H9 (cell line): ENCODE results near the gene CYB561D1. TPM values are rescaled to one million over a fixed set of nuclear protein-coding genes. Genes with fewer than 3 reads are reported as not detected.
A peak's percentile ranks its signal among the peaks of the same experiment; 100 is the strongest.

Source experiments
- DNase-seq: peaks from one replicate; pipeline ENCODE4 v3.0.0-alpha.2; 2017
- H2AFZ ChIP-seq: one replicate; pipeline ENCODE4 v1.6.1; 2013; ENCODE audit warnings: mild to moderate bottlenecking, low read length, control low read depth, moderate library complexity
- H2AK5ac ChIP-seq: 2 replicates; pipeline ENCODE4 v1.6.1; 2013; ENCODE audit warnings: low read length, control low read depth, mixed read lengths; ENCODE audit not compliant: insufficient read length
- H2BK120ac ChIP-seq: one replicate; pipeline ENCODE4 v1.6.1; 2013; ENCODE audit warnings: low read depth, mild to moderate bottlenecking, low read length, control low read depth, inconsistent platforms; ENCODE audit not compliant: poor library complexity, severe bottlenecking
- H2BK12ac ChIP-seq: 2 replicates; pipeline ENCODE4 v1.6.1; 2013; ENCODE audit warnings: low read length, control low read depth, mixed read lengths, low read depth; ENCODE audit not compliant: insufficient read length
- H2BK15ac ChIP-seq: 2 replicates; pipeline ENCODE4 v1.6.1; 2013; ENCODE audit warnings: low read depth, low read length, control low read depth
- H2BK20ac ChIP-seq: one replicate; pipeline ENCODE4 v1.6.1; 2013; ENCODE audit warnings: low read depth, mild to moderate bottlenecking, low read length, control low read depth, inconsistent platforms; ENCODE audit not compliant: poor library complexity, severe bottlenecking
- H2BK5ac ChIP-seq: 2 replicates; pipeline ENCODE4 v1.6.1; 2013; ENCODE audit warnings: low read length, control low read depth, mixed read lengths; ENCODE audit not compliant: insufficient read length
- H3K14ac ChIP-seq: 2 replicates; pipeline ENCODE4 v1.6.1; 2013; ENCODE audit warnings: low read length, control low read depth; ENCODE audit not compliant: insufficient read depth
- H3K18ac ChIP-seq: 2 replicates; pipeline ENCODE4 v1.6.1; 2013; ENCODE audit warnings: low read depth, mild to moderate bottlenecking, mixed read lengths, low read length, control low read depth; ENCODE audit not compliant: insufficient read length
- H3K23ac ChIP-seq: 2 replicates; pipeline ENCODE4 v1.6.1; 2013; ENCODE audit warnings: low read length, control low read depth, mixed read lengths, low read depth; ENCODE audit not compliant: insufficient read length
- H3K23me2 ChIP-seq: 2 replicates; pipeline ENCODE4 v1.6.1; 2013; ENCODE audit warnings: low read depth, mild to moderate bottlenecking, mixed read lengths, low read length, control low read depth; ENCODE audit not compliant: insufficient read length, poor library complexity, severe bottlenecking
- H3K27ac ChIP-seq: 2 replicates; pipeline ENCODE4 v1.5.1; 2013; ENCODE audit warnings: low read length, control low read depth, mixed read lengths, low read depth; ENCODE audit not compliant: insufficient read length
- H3K27me3 ChIP-seq: 2 replicates; pipeline ENCODE4 v1.6.1; 2013; ENCODE audit warnings: low read length, control low read depth, inconsistent platforms; ENCODE audit not compliant: insufficient read depth
- H3K4ac ChIP-seq: 2 replicates; pipeline ENCODE4 v1.6.1; 2013; ENCODE audit warnings: low read depth, mild to moderate bottlenecking, control low read depth, inconsistent platforms, low read length, moderate library complexity
- H3K4me1 ChIP-seq: 2 replicates; pipeline ENCODE4 v1.6.1; 2013; ENCODE audit warnings: low read length, control low read depth, inconsistent platforms; ENCODE audit not compliant: insufficient read depth
- H3K4me2 ChIP-seq: 2 replicates; pipeline ENCODE4 v1.6.1; 2013; ENCODE audit warnings: low read length, control low read depth, mixed read lengths; ENCODE audit not compliant: insufficient read length, insufficient read depth
- H3K56ac ChIP-seq: 2 replicates; pipeline ENCODE4 v1.6.1; 2013; ENCODE audit warnings: low read depth, mild to moderate bottlenecking, mixed read lengths, low read length, control low read depth; ENCODE audit not compliant: insufficient read length
- H3K79me1 ChIP-seq: 2 replicates; pipeline ENCODE4 v1.6.1; 2013; ENCODE audit warnings: low read depth, mild to moderate bottlenecking, moderate library complexity, low read length, control low read depth, inconsistent platforms; ENCODE audit not compliant: insufficient read depth, poor library complexity, severe bottlenecking
- H3K79me2 ChIP-seq: 2 replicates; pipeline ENCODE4 v1.6.1; 2013; ENCODE audit warnings: low read length, control low read depth, inconsistent platforms; ENCODE audit not compliant: insufficient read depth
- H3K9ac ChIP-seq: 2 replicates; pipeline ENCODE4 v1.6.1; 2013; ENCODE audit warnings: low read length, control low read depth, mixed read lengths; ENCODE audit not compliant: insufficient read length; ENCODE audit errors: extremely low read depth
- H3K9me3 ChIP-seq: one replicate; pipeline ENCODE4 v1.6.1; 2013; ENCODE audit warnings: low read depth, low read length, inconsistent platforms; ENCODE audit not compliant: control insufficient read depth
- H3T11ph ChIP-seq: one replicate; pipeline ENCODE4 v1.6.1; 2013; ENCODE audit warnings: mild to moderate bottlenecking, low read length, control low read depth, inconsistent platforms
- H4K20me1 ChIP-seq: one replicate; pipeline ENCODE4 v1.6.1; 2013; ENCODE audit not compliant: control insufficient read depth, insufficient read length, insufficient read depth
- H4K5ac ChIP-seq: 2 replicates; pipeline ENCODE4 v1.6.1; 2013; ENCODE audit warnings: low read depth, mild to moderate bottlenecking, mixed read lengths, low read length, control low read depth; ENCODE audit not compliant: insufficient read length
- H4K8ac ChIP-seq: replicated peaks from 2 replicates; pipeline ENCODE4 v1.6.1; 2013; ENCODE audit warnings: low read length, control low read depth, mixed read lengths, low read depth; ENCODE audit not compliant: insufficient read length
- H4K91ac ChIP-seq: 2 replicates; pipeline ENCODE4 v1.6.1; 2013; ENCODE audit warnings: low read depth, mild to moderate bottlenecking, moderate library complexity, mixed read lengths, low read length, control low read depth; ENCODE audit not compliant: insufficient read length
- H3K27ac Mint-ChIP-seq, 3 experiments: 2 replicates in 2 of 3; 3 replicates in 1 of 3; pipeline ENCODE4 v1.8.0; 2020 to 2021; ENCODE audit warnings: mixed read lengths in 3 of 3, mild to moderate bottlenecking in 1 of 3, moderate library complexity in 1 of 3
- H3K27me3 Mint-ChIP-seq: 2 replicates; pipeline ENCODE4 v1.8.0; 2021; ENCODE audit warnings: low read depth, mild to moderate bottlenecking, moderate library complexity, mixed read lengths
- H3K36me3 Mint-ChIP-seq, 3 experiments: 2 replicates in 2 of 3; 3 replicates in 1 of 3; pipeline ENCODE4 v1.8.0; 2020 to 2021; ENCODE audit warnings: low read depth in 3 of 3, mixed read lengths in 3 of 3; ENCODE audit not compliant: insufficient read depth in 1 of 3
- H3K4me1 Mint-ChIP-seq, 2 experiments: 2 replicates each; pipeline ENCODE4 v1.8.0; 2020; ENCODE audit warnings: mixed read lengths in 2 of 2
- H3K4me3 Mint-ChIP-seq, 2 experiments: 2 replicates in 1 of 2; 3 replicates in 1 of 2; pipeline ENCODE4 v1.8.0; 2020 to 2021; ENCODE audit warnings: mild to moderate bottlenecking in 2 of 2, mixed read lengths in 2 of 2, moderate library complexity in 1 of 2
- H3K9me3 Mint-ChIP-seq, 2 experiments: 2 replicates in 1 of 2; 3 replicates in 1 of 2; pipeline ENCODE4 v1.8.0; 2020; ENCODE audit warnings: mild to moderate bottlenecking in 2 of 2, mixed read lengths in 2 of 2, moderate library complexity in 1 of 2
- CTCF ChIP-seq: fragments of 200-600 bp; sonication (generic); conservative IDR thresholded peaks from 3 replicates; pipeline ENCODE4 v1.8.0; 2021; ENCODE audit warnings: antibody characterized with exemption, mild to moderate bottlenecking
- total RNA-seq: library from RNA; stranded (reverse); gene quantifications from 2 replicates; pipeline ENCODE4 v1.2.1, GENCODE V29; 2021

The CYB561D1 gene
- total RNA-seq, 1 experiment from 2014 or later = 6.5 TPM

GRCh38 chr1:109482242-109482641 lies 11.7 kb upstream of the CYB561D1 start:
- no peaks in the 10 kb centered on the region; a peak in 1 of 5 replicates for H3K9me3 Mint-ChIP-seq
- Histone ChIP-seq H4K8ac (no peak overlapping the region), H3K14ac (no peak overlapping the region), H3K4ac (no peak overlapping the region), H3K27ac (no peak overlapping the region), H3T11ph (no peak overlapping the region), H3K23ac (no peak overlapping the region), H3K18ac (no peak overlapping the region), H4K20me1 (no peaks in the 10 kb centered on the region), H2BK5ac (no peak overlapping the region), H2AFZ (no peak overlapping the region), H2BK20ac (no peak overlapping the region), H3K23me2 (peaks cover 15% of the 10 kb centered on the region), H3K79me2 (no peaks in the 10 kb centered on the region), H3K4me1 (peaks cover 2% of the 10 kb centered on the region; the same call in 1 of the 2 replicates), H2BK12ac (no peak overlapping the region), H4K91ac (no peak overlapping the region), H2BK15ac (no peak overlapping the region), H2AK5ac (no peak overlapping the region), H3K4me2 (no peak overlapping the region), H3K9me3 (no peaks in the 10 kb centered on the region), H2BK120ac (no peak overlapping the region), H3K79me1 (no peaks in the 10 kb centered on the region), H3K9ac (no peak overlapping the region), H3K56ac (no peak overlapping the region), H3K27me3 (no peaks in the 10 kb centered on the region), H4K5ac (no peak overlapping the region)
- H3K4me3 Mint-ChIP-seq = peak overlapping the region; percentile 86 to 91; a peak in 2 of 5 replicates
- no peak overlapping the region for H3K27ac Mint-ChIP-seq
- H3K36me3 Mint-ChIP-seq = peaks cover 5 to 13% (median 5%) of the 10 kb centered on the region in 3 experiments; a peak in 5 of 7 replicates
- H3K4me1 Mint-ChIP-seq = peaks cover 25 to 32% of the 10 kb centered on the region in 2 experiments
- no peak for TF ChIP-seq CTCF
- H3K27me3 Mint-ChIP-seq = peaks cover 24% of the 10 kb centered on the region
- DNase-seq = no peak
